ENCODE measurements around the gene CYP3A5. TPM values are rescaled to one million over a fixed set of nuclear protein-coding genes. Genes with fewer than 3 reads are reported as not detected.
"Not testable (repeated sequence)": the region's sequence is repeated elsewhere in the genome, so short reads cannot be mapped to it uniquely, and the experiment has no call there.

The CYP3A5 gene
- polyA plus RNA-seq, 1 donor = 139 TPM

DNA sequence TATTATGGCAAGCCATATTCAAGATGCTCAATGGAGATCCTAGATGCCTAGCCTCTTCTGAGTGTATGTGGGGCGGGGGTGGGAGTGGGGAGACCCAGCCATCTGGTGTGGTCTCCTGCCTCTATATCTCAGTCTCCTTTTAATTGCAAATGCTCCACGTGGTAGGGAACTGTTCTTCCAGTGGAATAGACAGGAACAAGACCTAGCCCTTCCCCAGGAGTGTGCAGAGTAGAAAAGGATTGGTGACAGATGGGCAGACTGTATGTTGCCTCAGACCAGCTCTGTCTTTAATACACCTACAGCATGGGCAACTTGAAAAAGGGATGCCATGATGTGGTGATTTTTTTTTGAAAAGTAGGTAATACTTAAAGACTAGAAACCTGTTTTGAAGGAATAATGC is 12.6 kb downstream of the CYP3A5 start:
- H3K27me3 ChIP-seq (ENCODE audit: control insufficient read depth, insufficient read depth, low read length) = no peaks in the 10 kb centered on the region
- peaks cover 67% of the 10 kb centered on the region for H3K36me3 ChIP-seq (ENCODE audit: control insufficient read depth, insufficient read depth, low read length)
- no peak overlapping the region for H3K27ac ChIP-seq (ENCODE audit: low read length)
- WGBS (ENCODE audit: insufficient coverage, low lambda C conversion rate) = no CpG with 5 or more reads among the region's 2 CpGs
- no peak overlapping the region for H3K4me3 ChIP-seq (ENCODE audit: low read length)
- no peaks in the 10 kb centered on the region for H3K9me3 ChIP-seq (ENCODE audit: control insufficient read depth, low read depth, low read length)
- H3K4me1 ChIP-seq (ENCODE audit: control insufficient read depth, insufficient read depth, low read length) = no peaks in the 10 kb centered on the region
- DNase-seq = no peak

DNA sequence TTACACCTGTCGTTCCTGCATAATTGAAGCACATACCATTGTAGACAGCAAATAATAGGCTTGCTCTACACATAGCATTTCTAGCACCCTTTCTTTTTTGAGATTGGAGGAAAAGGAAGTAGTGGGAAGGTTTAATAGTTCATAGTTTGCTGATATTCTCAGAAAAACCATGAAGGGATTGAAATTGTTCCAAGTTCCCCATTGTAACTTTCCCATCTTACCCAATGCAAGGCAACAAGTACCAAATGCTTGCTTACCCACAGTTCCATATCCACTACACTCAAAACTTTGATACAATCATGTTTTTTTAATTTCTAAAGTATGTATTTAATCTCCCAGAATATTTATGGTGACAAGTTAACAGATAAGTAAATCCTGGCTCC is 13.8 kb downstream of the CYP3A5 start:
- Histone ChIP-seq H3K4me3 (ENCODE audit: low read length) (no peak overlapping the region), H3K27me3 (ENCODE audit: control insufficient read depth, insufficient read depth, low read length) (no peaks in the 10 kb centered on the region), H3K9me3 (ENCODE audit: control insufficient read depth, low read depth, low read length) (peaks cover 3% of the 10 kb centered on the region), H3K4me1 (ENCODE audit: control insufficient read depth, insufficient read depth, low read length) (no peaks in the 10 kb centered on the region), H3K36me3 (ENCODE audit: control insufficient read depth, insufficient read depth, low read length) (peaks cover 64% of the 10 kb centered on the region), H3K27ac (ENCODE audit: low read length) (no peak overlapping the region)
- DNase-seq = no peak
- no CpG with 5 or more reads among the region's 1 CpG for WGBS (ENCODE audit: insufficient coverage, low lambda C conversion rate)

DNA sequence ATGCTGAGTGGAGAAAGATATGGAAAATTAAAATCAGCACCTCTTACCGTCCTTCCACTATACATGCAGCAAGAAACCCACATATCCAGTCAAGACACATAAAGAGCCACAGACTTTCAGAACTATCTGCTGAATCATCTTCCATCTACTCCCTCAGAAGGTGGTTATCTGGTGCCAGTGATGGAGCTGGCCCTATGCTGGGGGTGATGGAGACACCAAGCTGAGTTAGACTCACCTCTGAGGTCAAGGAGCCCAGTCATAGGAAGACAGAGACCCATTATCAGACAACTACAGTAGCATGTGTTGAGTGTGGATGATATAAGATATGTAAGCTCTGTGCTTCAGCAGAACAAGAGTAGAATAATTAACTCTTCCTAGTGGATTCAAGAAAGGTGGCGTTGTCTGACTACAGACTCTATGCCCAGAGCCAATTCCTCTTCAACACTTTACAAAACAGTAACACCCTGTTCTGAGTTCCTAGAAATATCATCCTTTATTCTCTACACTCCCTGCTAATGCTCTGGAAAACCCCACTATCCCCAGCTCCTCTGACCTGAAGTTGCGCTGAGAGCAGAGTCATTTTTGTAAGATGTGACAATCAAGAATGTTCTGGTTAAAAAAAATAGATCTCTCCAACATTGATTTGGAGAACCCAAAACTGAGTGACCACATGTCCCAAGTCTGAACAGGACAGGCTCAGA is 14.3 kb downstream of the CYP3A5 start:
- H3K36me3 ChIP-seq (ENCODE audit: control insufficient read depth, insufficient read depth, low read length) = peaks cover 65% of the 10 kb centered on the region
- WGBS (ENCODE audit: insufficient coverage, low lambda C conversion rate) = 100% methylated on average over 1 of the region's 3 CpGs
- H3K4me3 ChIP-seq (ENCODE audit: low read length) = no peak overlapping the region
- no peak for DNase-seq
- peaks cover 6% of the 10 kb centered on the region for H3K9me3 ChIP-seq (ENCODE audit: control insufficient read depth, low read depth, low read length)
- H3K27me3 ChIP-seq (ENCODE audit: control insufficient read depth, insufficient read depth, low read length) = no peaks in the 10 kb centered on the region
- H3K27ac ChIP-seq (ENCODE audit: low read length) = no peak overlapping the region
- H3K4me1 ChIP-seq (ENCODE audit: control insufficient read depth, insufficient read depth, low read length) = no peaks in the 10 kb centered on the region

GRCh38 chr7:99657879-99658278 is 21.9 kb downstream of the CYP3A5 start:
- not testable (repeated sequence) for H3K9me3 ChIP-seq (ENCODE audit: control insufficient read depth, low read depth, low read length); DNase-seq; H3K27ac ChIP-seq (ENCODE audit: low read length); H3K4me3 ChIP-seq (ENCODE audit: low read length); H3K4me1 ChIP-seq (ENCODE audit: control insufficient read depth, insufficient read depth, low read length); H3K27me3 ChIP-seq (ENCODE audit: control insufficient read depth, insufficient read depth, low read length)
- peaks cover 25% of the 10 kb centered on the region for H3K36me3 ChIP-seq (ENCODE audit: control insufficient read depth, insufficient read depth, low read length)
- no CpG with 5 or more reads among the region's 5 CpGs for WGBS (ENCODE audit: insufficient coverage, low lambda C conversion rate)

DNA sequence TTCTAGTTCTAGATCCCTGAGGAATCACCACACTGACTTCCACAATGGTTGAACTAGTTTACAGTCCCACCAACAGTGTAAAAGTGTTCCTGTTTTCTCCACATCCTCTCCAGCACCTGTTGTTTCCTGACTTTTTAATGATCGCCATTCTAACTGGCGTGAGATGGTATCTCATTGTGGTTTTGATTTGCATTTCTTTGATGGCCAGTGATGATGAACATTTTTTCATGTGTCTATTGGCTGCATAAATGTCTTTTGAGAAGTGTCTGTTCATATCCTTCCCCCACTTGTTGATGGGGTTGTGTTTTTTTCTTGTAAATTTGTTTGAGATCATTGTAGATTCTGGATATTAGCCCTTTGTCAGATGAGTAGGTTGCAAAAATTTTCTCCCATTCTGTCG is 25.2 kb downstream of the CYP3A5 start:
- not testable (repeated sequence) for H3K27ac ChIP-seq (ENCODE audit: low read length); H3K4me1 ChIP-seq (ENCODE audit: control insufficient read depth, insufficient read depth, low read length); H3K9me3 ChIP-seq (ENCODE audit: control insufficient read depth, low read depth, low read length); DNase-seq; H3K36me3 ChIP-seq (ENCODE audit: control insufficient read depth, insufficient read depth, low read length); H3K4me3 ChIP-seq (ENCODE audit: low read length); H3K27me3 ChIP-seq (ENCODE audit: control insufficient read depth, insufficient read depth, low read length)
- WGBS (ENCODE audit: insufficient coverage, low lambda C conversion rate) = no CpG with 5 or more reads among the region's 3 CpGs

DNA sequence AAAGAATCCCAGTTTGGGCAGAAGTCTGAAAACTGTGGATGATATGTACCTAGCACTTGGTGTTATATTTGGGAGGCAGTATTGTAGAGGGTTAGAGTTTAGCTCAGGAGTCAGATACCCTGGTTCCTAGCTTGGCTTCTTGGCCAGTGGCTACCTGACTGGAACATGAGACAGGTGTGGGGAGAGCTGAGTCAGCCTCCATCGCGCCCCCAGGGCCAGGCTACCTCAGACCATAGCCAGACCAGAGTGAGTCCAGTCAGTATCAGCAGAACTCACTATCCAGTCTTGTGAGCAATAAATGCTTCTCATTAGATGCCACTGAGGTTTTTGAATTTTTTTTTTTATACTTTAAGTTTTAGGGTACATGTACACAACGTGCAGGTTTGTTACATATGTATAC is 26.0 kb downstream of the CYP3A5 start:
- WGBS (ENCODE audit: insufficient coverage, low lambda C conversion rate) = no CpG with 5 or more reads among the region's 3 CpGs

GRCh38 chr7:99653269-99653668 is 26.5 kb downstream of the CYP3A5 start:
- not testable (repeated sequence) for H3K4me3 ChIP-seq (ENCODE audit: low read length); H3K36me3 ChIP-seq (ENCODE audit: control insufficient read depth, insufficient read depth, low read length); DNase-seq; H3K27me3 ChIP-seq (ENCODE audit: control insufficient read depth, insufficient read depth, low read length); H3K4me1 ChIP-seq (ENCODE audit: control insufficient read depth, insufficient read depth, low read length); H3K27ac ChIP-seq (ENCODE audit: low read length); H3K9me3 ChIP-seq (ENCODE audit: control insufficient read depth, low read depth, low read length)
- no CpG with 5 or more reads among the region's 4 CpGs for WGBS (ENCODE audit: insufficient coverage, low lambda C conversion rate)

More for the DNA sequence above, 26.0 kb downstream of the CYP3A5 start:
- Histone ChIP-seq H3K27me3 (ENCODE audit: control insufficient read depth, insufficient read depth, low read length) (no peaks in the 10 kb centered on the region), H3K27ac (ENCODE audit: low read length) (no peak overlapping the region), H3K36me3 (ENCODE audit: control insufficient read depth, insufficient read depth, low read length) (peaks cover 5% of the 10 kb centered on the region), H3K9me3 (ENCODE audit: control insufficient read depth, low read depth, low read length) (peaks cover 3% of the 10 kb centered on the region), H3K4me1 (ENCODE audit: control insufficient read depth, insufficient read depth, low read length) (no peaks in the 10 kb centered on the region), H3K4me3 (ENCODE audit: low read length) (no peak overlapping the region)
- no peak for DNase-seq

GRCh38 chr7:99652671-99653070 is 27.1 kb downstream of the CYP3A5 start:
- WGBS (ENCODE audit: insufficient coverage, low lambda C conversion rate) = 100% methylated on average over 2 of the region's 2 CpGs

DNA sequence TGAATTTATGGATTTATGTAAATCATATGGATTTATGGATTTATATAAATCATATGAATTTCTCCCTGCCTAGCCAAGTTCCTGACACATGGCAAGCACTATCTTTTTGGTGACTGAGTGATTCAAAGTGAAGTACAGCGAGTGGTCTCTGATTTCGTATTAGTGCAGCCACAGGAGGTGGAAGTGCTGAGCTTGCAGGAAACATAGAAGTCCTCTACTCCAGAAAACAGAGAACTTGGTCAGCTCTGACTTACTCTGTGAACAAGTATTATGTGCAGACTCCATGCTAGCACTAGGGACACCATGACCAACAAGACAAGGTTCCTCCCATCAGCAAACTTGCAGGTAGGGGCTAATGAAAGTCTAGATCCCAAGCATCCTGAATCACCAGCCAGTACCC is 28.5 kb downstream of the CYP3A5 start:
- Histone ChIP-seq H3K27me3 (ENCODE audit: control insufficient read depth, insufficient read depth, low read length) (no peaks in the 10 kb centered on the region), H3K4me3 (ENCODE audit: low read length) (no peak overlapping the region), H3K9me3 (ENCODE audit: control insufficient read depth, low read depth, low read length) (peaks cover 3% of the 10 kb centered on the region), H3K4me1 (ENCODE audit: control insufficient read depth, insufficient read depth, low read length) (no peaks in the 10 kb centered on the region), H3K36me3 (ENCODE audit: control insufficient read depth, insufficient read depth, low read length) (peaks cover 5% of the 10 kb centered on the region), H3K27ac (ENCODE audit: low read length) (no peak overlapping the region)
- WGBS (ENCODE audit: insufficient coverage, low lambda C conversion rate) = no CpG with 5 or more reads among the region's 2 CpGs
- no peak for DNase-seq

More at GRCh38 chr7:99652671-99653070, 27.1 kb downstream of the CYP3A5 start:
- DNase-seq = no peak
- Histone ChIP-seq H3K27ac (ENCODE audit: low read length) (no peak overlapping the region), H3K36me3 (ENCODE audit: control insufficient read depth, insufficient read depth, low read length) (peaks cover 5% of the 10 kb centered on the region), H3K27me3 (ENCODE audit: control insufficient read depth, insufficient read depth, low read length) (no peaks in the 10 kb centered on the region), H3K4me3 (ENCODE audit: low read length) (no peak overlapping the region), H3K9me3 (ENCODE audit: control insufficient read depth, low read depth, low read length) (peaks cover 3% of the 10 kb centered on the region), H3K4me1 (ENCODE audit: control insufficient read depth, insufficient read depth, low read length) (no peaks in the 10 kb centered on the region)

- DNase-seq = no peak
- Histone ChIP-seq H3K9me3 (ENCODE audit: control insufficient read depth, low read depth, low read length) (peaks cover 5% of the 10 kb centered on the region), H3K27ac (ENCODE audit: low read length) (no peak overlapping the region), H3K27me3 (ENCODE audit: control insufficient read depth, insufficient read depth, low read length) (no peaks in the 10 kb centered on the region), H3K36me3 (ENCODE audit: control insufficient read depth, insufficient read depth, low read length) (peaks cover 5% of the 10 kb centered on the region), H3K4me1 (ENCODE audit: control insufficient read depth, insufficient read depth, low read length) (no peaks in the 10 kb centered on the region), H3K4me3 (ENCODE audit: low read length) (no peak overlapping the region)
- WGBS (ENCODE audit: insufficient coverage, low lambda C conversion rate) = no CpG with 5 or more reads among the region's 2 CpGs
Observed at GRCh38 chr7:99648843-99649242, 31.0 kb downstream of the CYP3A5 start.

DNA sequence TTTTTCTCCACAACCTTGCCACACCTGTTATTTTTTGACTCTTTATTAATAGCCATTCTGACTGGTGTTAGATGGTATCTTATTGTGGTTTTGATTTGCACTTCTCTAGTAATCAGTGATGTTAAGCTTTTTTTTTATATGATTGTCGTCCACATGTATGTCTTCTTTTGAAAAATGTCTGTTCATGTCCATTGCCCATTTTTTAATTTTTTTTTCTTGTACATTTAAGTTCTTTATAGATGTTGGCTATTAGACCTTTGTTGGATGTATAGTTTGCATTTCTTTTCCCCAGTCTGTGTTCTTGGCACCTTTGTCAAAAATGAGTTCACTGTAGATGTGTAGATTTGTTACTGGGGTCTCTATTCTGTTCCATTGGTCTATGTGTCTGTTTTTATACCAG is 34.2 kb downstream of the CYP3A5 start:
- DNase-seq = no peak
- peaks cover 3% of the 10 kb centered on the region for H3K9me3 ChIP-seq (ENCODE audit: control insufficient read depth, low read depth, low read length)
- H3K27ac ChIP-seq (ENCODE audit: low read length) = no peak overlapping the region
- no CpG with 5 or more reads among the region's 1 CpG for WGBS (ENCODE audit: insufficient coverage, low lambda C conversion rate)
- H3K4me3 ChIP-seq (ENCODE audit: low read length) = no peak overlapping the region
- peaks cover 5% of the 10 kb centered on the region for H3K36me3 ChIP-seq (ENCODE audit: control insufficient read depth, insufficient read depth, low read length)
- no peaks in the 10 kb centered on the region for H3K4me1 ChIP-seq (ENCODE audit: control insufficient read depth, insufficient read depth, low read length)
- no peaks in the 10 kb centered on the region for H3K27me3 ChIP-seq (ENCODE audit: control insufficient read depth, insufficient read depth, low read length)
